A549 (cell line): Measurements from ENCODE around the gene MAGI1. TPM values are rescaled to one million over a fixed set of nuclear protein-coding genes. Genes with fewer than 3 reads are reported as not detected.

Experiments used
- ATAC-seq, 2 experiments: fragments of 200-7000 bp in 1 of 2; fragments of >200 bp in 1 of 2; cut with Nextera tagmentation in 1 of 2; cut with Tn5 transposase in 1 of 2; 3 replicates each; pipeline versions ENCODE4 v1.8.0 to v1.9.1; 2018 to 2020; ENCODE audit warnings: mild to moderate bottlenecking in 1 of 2, moderate library complexity in 1 of 2
- CTCF ChIA-PET: fragments of 300-600 bp; sonication (Branson Sonifier 250); formaldehyde crosslinking; extraction: SDS; loops from one replicate; lab custom pipeline; 2021; ENCODE audit warnings: antibody characterized with exemption, inconsistent platforms; lab: Yijun Ruan, JAX
- POLR2A ChIA-PET: fragments of 350-600 bp; formaldehyde crosslinking; extraction: SDS; loops from one replicate; lab custom pipeline; 2021; ENCODE audit warnings: antibody characterized with exemption, inconsistent platforms; lab: Yijun Ruan, JAX
- DNase-seq, 2 experiments: peaks; one replicate each; pipeline versions ENCODE4 v3.0.0 to v3.0.0-alpha.2; 2011 to 2016; ENCODE audit warnings: low read depth in 1 of 2, low spot score in 1 of 2
- FAIRE-seq: peaks from 2 replicates; lab custom pipeline; 2011; peaks lifted over from hg19 to GRCh38; lab: Jason Lieb, UNC
- H3K27ac ChIP-seq, 2 experiments: fragments of >200 bp; sonication (Bioruptor Twin); formaldehyde crosslinking; 3 replicates each; pipeline ENCODE4 v1.5.1; 2016 to 2017
- H3K4me1 ChIP-seq: fragments of >200 bp; sonication (Bioruptor Twin); formaldehyde crosslinking; 3 replicates; pipeline ENCODE4 v1.6.1; 2016
- H3K4me2 ChIP-seq: fragments of >200 bp; sonication (Bioruptor Twin); formaldehyde crosslinking; 3 replicates; pipeline ENCODE4 v1.6.1; 2016
- H3K4me3 ChIP-seq: fragments of >200 bp; sonication (Bioruptor Twin); formaldehyde crosslinking; 3 replicates; pipeline ENCODE4 v1.5.1; 2016
- H3K9me3 ChIP-seq: fragments of >200 bp; sonication (Bioruptor Twin); formaldehyde crosslinking; 3 replicates; pipeline ENCODE4 v1.6.1; 2016
- ELK1 ChIP-seq: fragments of 150-350 bp; IDR thresholded peaks from 2 replicates; pipeline ENCODE4 v1.6.1; 2014; ENCODE audit warnings: low read depth, mild to moderate bottlenecking, low read length
- EP300 ChIP-seq, 2 experiments: fragments of >200 bp; sonication (Bioruptor Twin); formaldehyde crosslinking; IDR thresholded peaks; 2 replicates in 1 of 2; 3 replicates in 1 of 2; pipeline ENCODE4 v1.6.1; 2016 to 2017
- ESRRA ChIP-seq: fragments of 150-350 bp; IDR thresholded peaks from 2 replicates; pipeline ENCODE4 v1.6.1; 2014; ENCODE audit warnings: mild to moderate bottlenecking, low read length, borderline replicate concordance
- FOSB ChIP-seq: fragments of 250-450 bp; sonication (Bioruptor Pico); IDR thresholded peaks from 2 replicates; pipeline ENCODE4 v1.5.0; 2020; ENCODE audit warnings: mild to moderate bottlenecking, moderate library complexity
- GATA3 ChIP-seq: IDR thresholded peaks from 2 replicates; pipeline ENCODE4 v1.6.1; 2012; ENCODE audit warnings: borderline replicate concordance
- HOXB5 ChIP-seq: fragments of 250-450 bp; sonication (Bioruptor Pico); IDR thresholded peaks from 2 replicates; pipeline ENCODE4 v1.5.0; 2020; ENCODE audit warnings: mild to moderate bottlenecking, moderate library complexity
- KDM1A ChIP-seq: fragments of 200-600 bp; sonication (generic); IDR thresholded peaks from 2 replicates; pipeline ENCODE4 v1.6.1; 2016; ENCODE audit warnings: low read depth, mild to moderate bottlenecking
- NR3C1 ChIP-seq: fragments of >200 bp; sonication (Bioruptor Twin); formaldehyde crosslinking; IDR thresholded peaks from 3 replicates; pipeline ENCODE4 v1.6.1; 2017
- SREBF2 ChIP-seq: fragments of 450-650 bp; IDR thresholded peaks from 2 replicates; pipeline ENCODE4 v1.6.1; 2014; ENCODE audit warnings: mild to moderate bottlenecking, moderate library complexity
- ZNF302 ChIP-seq: fragments of 250-450 bp; sonication (Bioruptor Pico); IDR thresholded peaks from 2 replicates; pipeline ENCODE4 v1.9.0; 2021; ENCODE audit warnings: inconsistent platforms, mild to moderate bottlenecking, moderate library complexity
- WGBS: methylation state at CpG from one replicate; pipeline ENCODE4 v1.1.6; 2017; ENCODE audit errors: missing lambda C conversion rate; 5-methylcytosine and 5-hydroxymethylcytosine counted together
- polyA plus RNA-seq, 4 experiments: library from polyadenylated mRNA; depleted of rRNA in 3 of 4; stranded (reverse); fragments of >200 nt; fragmentation: RNase III in 1 of 4; extraction: RNeasy Plus Mini Kit Qiagen cat#74134 plus additional on column Dnase treatment in 1 of 4; gene quantifications; 2 replicates in 3 of 4; 3 replicates in 1 of 4; pipeline ENCODE4 v1.2.3, GENCODE V29; 2011 to 2017
- TF ChIP-seq, protein P1 (sequence below): fragments of >200 bp; sonication (Bioruptor Twin); formaldehyde crosslinking; IDR thresholded peaks from 2 replicates; pipeline ENCODE4 v1.6.1; 2016
- TF ChIP-seq, protein P2 (sequence below): fragments of 200-600 bp; sonication (generic); IDR thresholded peaks from 2 replicates; pipeline ENCODE4 v1.6.1; 2016; ENCODE audit warnings: antibody characterized with exemption, mild to moderate bottlenecking, moderate library complexity
- TF ChIP-seq, protein P3 (sequence below): IDR thresholded peaks from 2 replicates; pipeline ENCODE4 v1.6.1; 2012; ENCODE audit warnings: low read depth, borderline replicate concordance

The MAGI1 gene
- polyA plus RNA-seq, 2 of the 4 experiments (the other 2 are of a cell fraction) = 4.7 to 6.6 TPM

GRCh38 chr3:65912647-65913046 is 126.1 kb downstream of the MAGI1 start:
- FAIRE-seq (no peak), ATAC-seq (no peak), DNase-seq (no peak)
- Histone ChIP-seq H3K4me3 (no peak overlapping the region), H3K4me1 (no peaks in the 10 kb centered on the region), H3K9me3 (no peaks in the 10 kb centered on the region; the same call in 2 of the 3 replicates), H3K4me2 (no peak overlapping the region), H3K27ac (no peak overlapping the region)
- 93% methylated on average over 1 of the region's 1 CpG for WGBS
- CTCF ChIA-PET = interaction anchor here (0.8 kb wide), 1 partner anchor 226 kb away, joined by 3 read pairs; no protein-coding TSS in a partner anchor
- POLR2A ChIA-PET = no interaction called here
- TF ChIP-seq EP300 (IDR thresholded peaks at IDR 0.05) = no peak

GRCh38 chr3:65908588-65908987 is 130.1 kb downstream of the MAGI1 start:
- Histone ChIP-seq H3K27ac (no peak overlapping the region), H3K4me2 (no peak overlapping the region), H3K4me1 (no peaks in the 10 kb centered on the region), H3K4me3 (no peak overlapping the region), H3K9me3 (no peaks in the 10 kb centered on the region)
- DNase-seq (no peak), ATAC-seq (no peak), FAIRE-seq (no peak)
- WGBS = 83% methylated on average over 4 of the region's 4 CpGs
- ChIA-PET CTCF (interaction anchor here (1.7 kb wide), 1 partner anchor 469 kb away, joined by 4 read pairs; no protein-coding TSS in a partner anchor), POLR2A (no interaction called here)
- no peak for TF ChIP-seq GATA3
- TF ChIP-seq FOSB (CRISPR knock-in tag) = no peak
- TF ChIP-seq SREBF2 = no peak
- TF ChIP-seq, protein P1, sequence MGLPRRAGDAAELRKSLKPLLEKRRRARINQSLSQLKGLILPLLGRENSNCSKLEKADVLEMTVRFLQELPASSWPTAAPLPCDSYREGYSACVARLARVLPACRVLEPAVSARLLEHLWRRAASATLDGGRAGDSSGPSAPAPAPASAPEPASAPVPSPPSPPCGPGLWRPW = no peak
- no peak for TF ChIP-seq NR3C1

- WGBS = 90% methylated on average over 9 of the region's 9 CpGs
- H3K4me2 ChIP-seq = no peak overlapping the region
- POLR2A ChIA-PET = no interaction called here
- TF ChIP-seq HOXB5 (CRISPR knock-in tag) = no peak
- TF ChIP-seq ELK1 = no peak
- TF ChIP-seq, protein P2, sequence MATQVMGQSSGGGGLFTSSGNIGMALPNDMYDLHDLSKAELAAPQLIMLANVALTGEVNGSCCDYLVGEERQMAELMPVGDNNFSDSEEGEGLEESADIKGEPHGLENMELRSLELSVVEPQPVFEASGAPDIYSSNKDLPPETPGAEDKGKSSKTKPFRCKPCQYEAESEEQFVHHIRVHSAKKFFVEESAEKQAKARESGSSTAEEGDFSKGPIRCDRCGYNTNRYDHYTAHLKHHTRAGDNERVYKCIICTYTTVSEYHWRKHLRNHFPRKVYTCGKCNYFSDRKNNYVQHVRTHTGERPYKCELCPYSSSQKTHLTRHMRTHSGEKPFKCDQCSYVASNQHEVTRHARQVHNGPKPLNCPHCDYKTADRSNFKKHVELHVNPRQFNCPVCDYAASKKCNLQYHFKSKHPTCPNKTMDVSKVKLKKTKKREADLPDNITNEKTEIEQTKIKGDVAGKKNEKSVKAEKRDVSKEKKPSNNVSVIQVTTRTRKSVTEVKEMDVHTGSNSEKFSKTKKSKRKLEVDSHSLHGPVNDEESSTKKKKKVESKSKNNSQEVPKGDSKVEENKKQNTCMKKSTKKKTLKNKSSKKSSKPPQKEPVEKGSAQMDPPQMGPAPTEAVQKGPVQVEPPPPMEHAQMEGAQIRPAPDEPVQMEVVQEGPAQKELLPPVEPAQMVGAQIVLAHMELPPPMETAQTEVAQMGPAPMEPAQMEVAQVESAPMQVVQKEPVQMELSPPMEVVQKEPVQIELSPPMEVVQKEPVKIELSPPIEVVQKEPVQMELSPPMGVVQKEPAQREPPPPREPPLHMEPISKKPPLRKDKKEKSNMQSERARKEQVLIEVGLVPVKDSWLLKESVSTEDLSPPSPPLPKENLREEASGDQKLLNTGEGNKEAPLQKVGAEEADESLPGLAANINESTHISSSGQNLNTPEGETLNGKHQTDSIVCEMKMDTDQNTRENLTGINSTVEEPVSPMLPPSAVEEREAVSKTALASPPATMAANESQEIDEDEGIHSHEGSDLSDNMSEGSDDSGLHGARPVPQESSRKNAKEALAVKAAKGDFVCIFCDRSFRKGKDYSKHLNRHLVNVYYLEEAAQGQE = no peak
- TF ChIP-seq SREBF2 = no peak
- TF ChIP-seq, protein P3, sequence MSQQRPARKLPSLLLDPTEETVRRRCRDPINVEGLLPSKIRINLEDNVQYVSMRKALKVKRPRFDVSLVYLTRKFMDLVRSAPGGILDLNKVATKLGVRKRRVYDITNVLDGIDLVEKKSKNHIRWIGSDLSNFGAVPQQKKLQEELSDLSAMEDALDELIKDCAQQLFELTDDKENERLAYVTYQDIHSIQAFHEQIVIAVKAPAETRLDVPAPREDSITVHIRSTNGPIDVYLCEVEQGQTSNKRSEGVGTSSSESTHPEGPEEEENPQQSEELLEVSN = no peak
- TF ChIP-seq KDM1A = no peak
- TF ChIP-seq, protein P1 = no peak
- TF ChIP-seq ZNF302 (CRISPR knock-in tag) = no peak
- TF ChIP-seq ESRRA = no peak
- TF ChIP-seq, all 56 proteins: peak for 0
- no peak for FAIRE-seq
- no peak for ATAC-seq
- Histone ChIP-seq H3K27ac (no peak overlapping the region), H3K4me3 (no peak overlapping the region), H3K9me3 (no peaks in the 10 kb centered on the region), H3K4me1 (no peaks in the 10 kb centered on the region)
- no peak for DNase-seq
- CTCF ChIA-PET = interaction anchor here (1.7 kb wide), 1 partner anchor 468 kb away, joined by 4 read pairs; no protein-coding TSS in a partner anchor
Observed at GRCh38 chr3:65907232-65908130, 131.2 kb downstream of the MAGI1 start.
